HG02970 (cell line): ENCODE data around the gene MAGI1.

Experiments
- ATAC-seq: cut with Tn5 transposase; IDR thresholded peaks from one replicate; pipeline ENCODE4 v1.9.1; 2021; ENCODE audit warnings: mild to moderate bottlenecking, moderate library complexity, moderate number of reproducible peaks; ENCODE audit not compliant: unreplicated experiment, low FRiP score

Gene MAGI1

GRCh38 chr3:65855370-65856100 is 183.2 kb downstream of the MAGI1 start:
- ATAC-seq: no peak

GRCh38 chr3:65854606-65855304 is 184.0 kb downstream of the MAGI1 start:
- ATAC-seq: no peak

GRCh38 chr3:65851827-65852226 is 186.9 kb downstream of the MAGI1 start:
- ATAC-seq: no peak

- ATAC-seq: no peak
Observed at GRCh38 chr3:65850261-65850660, 188.5 kb downstream of the MAGI1 start.

- no peak for ATAC-seq
Observed at GRCh38 chr3:65848024-65848423, 190.7 kb downstream of the MAGI1 start.

GRCh38 chr3:65846936-65847335 is 191.8 kb downstream of the MAGI1 start:
- no peak for ATAC-seq

GRCh38 chr3:65844370-65844769 is 194.3 kb downstream of the MAGI1 start:
- no peak for ATAC-seq

- ATAC-seq: no peak
Observed at GRCh38 chr3:65843732-65844131, 195.0 kb downstream of the MAGI1 start.

- ATAC-seq: no peak
Observed at GRCh38 chr3:65837604-65838003, 201.1 kb downstream of the MAGI1 start.

- no peak for ATAC-seq
Observed at GRCh38 chr3:65836047-65836446, 202.7 kb downstream of the MAGI1 start.

- no peak for ATAC-seq
Observed at GRCh38 chr3:65833761-65834505, 204.8 kb downstream of the MAGI1 start.

GRCh38 chr3:65831733-65832425 is 206.8 kb downstream of the MAGI1 start:
- no peak for ATAC-seq

GRCh38 chr3:65830948-65831732 is 207.6 kb downstream of the MAGI1 start:
- ATAC-seq: no peak

- no peak for ATAC-seq
Observed at GRCh38 chr3:65829228-65829627, 209.5 kb downstream of the MAGI1 start.

GRCh38 chr3:65828706-65829105 is 210.0 kb downstream of the MAGI1 start:
- no peak for ATAC-seq

GRCh38 chr3:65827076-65827475 is 211.6 kb downstream of the MAGI1 start:
- no peak for ATAC-seq

GRCh38 chr3:65824166-65824565 is 214.6 kb downstream of the MAGI1 start:
- ATAC-seq: no peak

- ATAC-seq: no peak
Observed at GRCh38 chr3:65820600-65820999, 218.1 kb downstream of the MAGI1 start.

- ATAC-seq: no peak
Observed at GRCh38 chr3:65819896-65820295, 218.8 kb downstream of the MAGI1 start.

- no peak for ATAC-seq
Observed at GRCh38 chr3:65817553-65818126, 221.1 kb downstream of the MAGI1 start.
